ENCODE data around the gene SIMC1. TPM values are rescaled to one million over a fixed set of nuclear protein-coding genes. Genes with fewer than 3 reads are reported as not detected.
A peak's percentile ranks its signal among the peaks of the same experiment; 100 is the strongest.
"Not testable (repeated sequence)": the region's sequence is repeated elsewhere in the genome, so short reads cannot be mapped to it uniquely, and the experiment has no call there.

Gene SIMC1
- total RNA-seq, 4 donors from 2014 or later, result 17.8 to 28.3 (median 22.0) TPM

DNA sequence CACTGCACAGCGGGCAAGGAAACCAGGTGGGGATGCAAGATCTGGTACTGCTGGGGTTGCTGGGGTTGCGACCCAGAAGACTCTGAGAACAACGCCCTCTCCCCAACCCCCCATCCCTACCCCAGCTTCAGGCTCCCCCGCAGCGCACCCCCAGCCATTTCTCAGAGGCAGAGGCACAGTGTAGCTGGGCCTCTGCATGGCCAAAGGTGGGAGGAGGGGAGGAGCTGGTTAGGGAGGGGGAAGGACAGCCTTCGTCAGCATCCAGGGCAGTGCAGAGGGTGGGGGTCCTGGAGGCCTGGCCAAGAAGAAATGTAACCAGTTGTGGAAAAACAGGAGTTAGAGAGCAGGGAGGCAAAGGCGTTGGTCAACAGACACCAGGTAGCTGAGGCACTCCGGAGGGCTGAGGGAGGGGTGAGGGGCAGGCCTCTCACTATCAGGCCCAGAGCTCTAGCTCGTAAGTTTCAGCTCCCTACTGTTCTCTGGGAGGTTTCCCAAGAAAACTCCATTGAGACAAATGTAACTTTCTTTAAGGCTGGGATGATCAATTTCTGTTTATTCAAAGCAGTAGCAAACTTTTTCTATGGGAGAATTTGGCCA, 38.3 kb upstream of the SIMC1 start:
- H3K9me3 ChIP-seq; H3K27ac ChIP-seq (replicated peaks in 1 of 4); H3K36me3 ChIP-seq; H3K4me3 ChIP-seq; intact Hi-C loops (cut with DNase I): not testable (repeated sequence)
- DNase-seq (ENCODE audit: extremely low spot score), result peak; percentile 53
- peaks cover 0 to 10% (median 9%) of the 10 kb centered on the region in 4 donors for H3K4me1 ChIP-seq
- H3K27me3 ChIP-seq, result peaks cover 0 to 45% (median 2%) of the 10 kb centered on the region in 4 donors
- WGBS, result 42% methylated on average over 4 of the region's 9 CpGs

DNA sequence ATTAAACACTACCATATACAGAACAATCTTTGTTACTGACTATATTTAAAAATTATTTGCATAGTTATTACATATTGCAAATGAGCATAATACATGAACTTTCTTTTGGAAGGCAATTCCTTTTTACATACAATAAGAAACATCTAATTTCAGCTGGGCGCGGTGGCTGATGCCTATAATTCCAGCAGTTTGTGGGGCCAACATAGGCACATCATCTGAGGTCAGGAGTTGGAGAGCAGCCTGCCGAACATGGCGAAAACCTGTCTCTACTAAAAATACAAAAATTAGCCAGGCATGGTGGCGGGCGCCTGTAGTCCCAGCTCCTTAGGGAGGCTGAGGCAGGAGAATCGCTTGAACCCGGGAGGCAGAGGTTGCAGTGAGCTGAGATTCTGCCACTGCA, 36.4 kb upstream of the SIMC1 start:
- Histone ChIP-seq H3K27ac (replicated peaks in 1 of 4) (no peak overlapping the region), H3K4me1 (peaks cover 0 to 10% (median 9%) of the 10 kb centered on the region in 4 donors), H3K9me3 (no peaks in the 10 kb centered on the region), H3K27me3 (peaks cover 0 to 39% (median 2%) of the 10 kb centered on the region in 4 donors), H3K36me3 (no peaks in the 10 kb centered on the region), H3K4me3 (no peak overlapping the region)
- intact Hi-C loops (cut with DNase I), result no loop called here
- TF ChIP-seq POLR2AphosphoS5 (IDR thresholded peaks at IDR 0.05), result no peak
- TF ChIP-seq EP300 (IDR thresholded peaks at IDR 0.05), result no peak
- TF ChIP-seq POLR2A (IDR thresholded peaks at IDR 0.05; ENCODE audit: low read depth), result no peak
- TF ChIP-seq, protein P1, sequence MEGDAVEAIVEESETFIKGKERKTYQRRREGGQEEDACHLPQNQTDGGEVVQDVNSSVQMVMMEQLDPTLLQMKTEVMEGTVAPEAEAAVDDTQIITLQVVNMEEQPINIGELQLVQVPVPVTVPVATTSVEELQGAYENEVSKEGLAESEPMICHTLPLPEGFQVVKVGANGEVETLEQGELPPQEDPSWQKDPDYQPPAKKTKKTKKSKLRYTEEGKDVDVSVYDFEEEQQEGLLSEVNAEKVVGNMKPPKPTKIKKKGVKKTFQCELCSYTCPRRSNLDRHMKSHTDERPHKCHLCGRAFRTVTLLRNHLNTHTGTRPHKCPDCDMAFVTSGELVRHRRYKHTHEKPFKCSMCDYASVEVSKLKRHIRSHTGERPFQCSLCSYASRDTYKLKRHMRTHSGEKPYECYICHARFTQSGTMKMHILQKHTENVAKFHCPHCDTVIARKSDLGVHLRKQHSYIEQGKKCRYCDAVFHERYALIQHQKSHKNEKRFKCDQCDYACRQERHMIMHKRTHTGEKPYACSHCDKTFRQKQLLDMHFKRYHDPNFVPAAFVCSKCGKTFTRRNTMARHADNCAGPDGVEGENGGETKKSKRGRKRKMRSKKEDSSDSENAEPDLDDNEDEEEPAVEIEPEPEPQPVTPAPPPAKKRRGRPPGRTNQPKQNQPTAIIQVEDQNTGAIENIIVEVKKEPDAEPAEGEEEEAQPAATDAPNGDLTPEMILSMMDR (IDR thresholded peaks at IDR 0.05), result no peak
- 95% methylated on average over 8 of the region's 8 CpGs for WGBS
- no peak for DNase-seq (ENCODE audit: extremely low spot score)

DNA sequence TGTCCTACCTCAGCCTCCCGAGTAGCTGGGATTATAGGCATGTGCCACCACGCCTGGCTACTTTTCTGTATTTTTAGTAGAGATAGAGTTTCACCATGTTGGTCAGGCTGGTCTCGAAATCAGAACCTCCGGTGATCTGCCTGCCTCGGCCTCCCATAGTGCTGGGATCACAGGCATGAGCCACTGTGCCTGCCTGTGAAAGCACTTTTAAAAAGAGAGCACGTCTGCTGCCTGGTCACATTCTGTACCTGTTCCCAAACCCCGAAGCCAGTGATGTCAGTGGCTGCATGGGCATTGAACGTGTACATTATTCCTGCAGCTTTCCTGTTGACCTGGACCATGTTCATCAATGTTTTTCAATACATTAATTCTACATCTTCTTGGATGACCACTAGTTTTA, 35.1 kb upstream of the SIMC1 start:
- Histone ChIP-seq H3K4me3 (no peak overlapping the region), H3K4me1 (peaks cover 0 to 10% (median 9%) of the 10 kb centered on the region in 4 donors), H3K27me3 (peaks cover 0 to 28% (median 2%) of the 10 kb centered on the region in 4 donors), H3K9me3 (no peaks in the 10 kb centered on the region), H3K36me3 (no peaks in the 10 kb centered on the region), H3K27ac (replicated peaks in 1 of 4) (no peak overlapping the region)
- intact Hi-C loops (cut with DNase I), result no loop called here
- no peak for TF ChIP-seq POLR2AphosphoS5 (IDR thresholded peaks at IDR 0.05)
- TF ChIP-seq POLR2A (IDR thresholded peaks at IDR 0.05; ENCODE audit: low read depth), result no peak
- no peak for TF ChIP-seq EP300 (IDR thresholded peaks at IDR 0.05)
- TF ChIP-seq, protein P1 (IDR thresholded peaks at IDR 0.05), result no peak
- DNase-seq (ENCODE audit: extremely low spot score), result no peak
- WGBS, result 78% methylated on average over 8 of the region's 8 CpGs

DNA sequence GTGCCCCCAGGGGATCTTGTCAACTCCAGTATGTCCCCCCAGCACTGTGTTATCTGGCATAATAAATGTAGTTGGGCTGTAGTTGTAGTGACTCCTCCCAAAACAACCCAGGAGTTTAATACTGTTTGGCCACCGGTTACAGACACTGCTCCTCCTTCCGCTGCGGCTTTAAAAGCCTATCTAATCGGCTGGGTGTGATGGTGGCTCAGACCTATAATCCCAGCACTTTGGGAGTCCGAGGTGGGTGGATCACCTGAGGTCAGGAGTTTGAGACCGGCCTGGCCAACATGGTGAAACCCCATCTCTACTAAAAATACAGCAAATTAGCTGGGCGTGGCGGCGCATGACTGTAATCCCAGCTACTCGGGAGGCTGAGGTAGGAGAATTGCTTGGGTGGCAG, 34.7 kb upstream of the SIMC1 start:
- DNase-seq (ENCODE audit: extremely low spot score); intact Hi-C loops (cut with DNase I); H3K4me3 ChIP-seq; H3K27ac ChIP-seq (replicated peaks in 1 of 4); H3K36me3 ChIP-seq; H3K9me3 ChIP-seq: not testable (repeated sequence)
- peaks cover 0 to 10% (median 9%) of the 10 kb centered on the region in 4 donors for H3K4me1 ChIP-seq
- 90% methylated on average over 7 of the region's 10 CpGs for WGBS
- H3K27me3 ChIP-seq, result peaks cover 0 to 24% (median 2%) of the 10 kb centered on the region in 4 donors

- DNase-seq (ENCODE audit: extremely low spot score); H3K9me3 ChIP-seq; H3K4me3 ChIP-seq; intact Hi-C loops (cut with DNase I); H3K27ac ChIP-seq (replicated peaks in 1 of 4); H3K36me3 ChIP-seq; H3K27me3 ChIP-seq; H3K4me1 ChIP-seq: not testable (repeated sequence)
- WGBS, result 94% methylated on average over 6 of the region's 23 CpGs
Observed at GRCh38 chr5:176214466-176215021, 23.7 kb upstream of the SIMC1 start.

- 76% methylated on average over 5 of the region's 9 CpGs for WGBS
- intact Hi-C loops (cut with DNase I); H3K4me3 ChIP-seq; H3K4me1 ChIP-seq; DNase-seq (ENCODE audit: extremely low spot score); H3K36me3 ChIP-seq; H3K27ac ChIP-seq (replicated peaks in 1 of 4); H3K9me3 ChIP-seq; H3K27me3 ChIP-seq: not testable (repeated sequence)
Observed at GRCh38 chr5:176216393-176216916, 21.8 kb upstream of the SIMC1 start.

- intact Hi-C loops (cut with DNase I); H3K9me3 ChIP-seq; H3K36me3 ChIP-seq; DNase-seq (ENCODE audit: extremely low spot score); H3K27ac ChIP-seq (replicated peaks in 1 of 4); H3K4me3 ChIP-seq; H3K27me3 ChIP-seq; H3K4me1 ChIP-seq: not testable (repeated sequence)
- 95% methylated on average over 4 of the region's 5 CpGs for WGBS
Observed at GRCh38 chr5:176217188-176217729, 21.0 kb upstream of the SIMC1 start.

DNA sequence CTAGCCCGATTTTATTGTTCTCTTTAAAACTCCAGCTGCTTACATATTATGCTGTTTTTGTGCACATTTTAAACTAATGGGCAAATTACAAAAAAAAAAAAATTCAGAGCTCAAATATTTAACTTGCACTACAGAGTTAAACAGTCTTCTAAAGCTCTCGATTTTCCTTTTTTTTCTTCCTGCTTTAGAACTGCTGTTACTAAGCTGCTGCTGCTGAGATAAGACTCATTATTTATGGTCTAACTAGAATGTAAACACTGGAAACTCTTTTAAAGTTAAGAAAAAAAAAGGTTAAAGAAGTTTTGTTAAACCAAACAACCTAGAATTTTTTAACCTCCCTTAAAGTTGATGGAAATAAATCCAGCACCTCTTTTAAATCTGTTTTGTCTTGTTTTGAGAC, 20.5 kb upstream of the SIMC1 start:
- DNase-seq (ENCODE audit: extremely low spot score); H3K4me3 ChIP-seq; H3K9me3 ChIP-seq; H3K27me3 ChIP-seq; H3K36me3 ChIP-seq; H3K27ac ChIP-seq (replicated peaks in 1 of 4); H3K4me1 ChIP-seq; intact Hi-C loops (cut with DNase I): not testable (repeated sequence)
- WGBS, result 38% methylated on average over 2 of the region's 2 CpGs

DNA sequence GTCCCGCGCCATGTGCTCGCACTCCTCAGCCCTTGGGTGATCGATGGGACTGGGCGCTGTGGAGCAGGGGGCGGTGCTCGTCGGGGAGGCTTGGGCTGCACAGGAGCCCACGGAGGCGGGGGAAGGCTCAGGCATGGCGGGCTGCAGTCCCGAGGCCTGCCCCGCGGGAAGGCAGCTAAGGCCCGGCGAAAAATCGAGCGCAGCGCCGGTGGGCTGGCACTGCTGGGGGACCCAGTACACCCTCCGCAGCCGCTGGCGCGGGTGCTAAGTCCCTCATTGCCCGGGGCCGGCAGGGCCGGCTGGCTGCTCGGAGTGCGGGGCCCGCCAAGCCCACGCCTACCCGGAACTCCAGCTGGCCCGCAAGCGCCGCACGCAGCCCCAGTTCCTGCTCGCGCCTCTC, 16.2 kb upstream of the SIMC1 start:
- H3K36me3 ChIP-seq; H3K27me3 ChIP-seq; H3K4me1 ChIP-seq; intact Hi-C loops (cut with DNase I); DNase-seq (ENCODE audit: extremely low spot score); H3K9me3 ChIP-seq; H3K27ac ChIP-seq (replicated peaks in 1 of 4); H3K4me3 ChIP-seq: not testable (repeated sequence)
- WGBS, result 97% methylated on average over 24 of the region's 38 CpGs

DNA sequence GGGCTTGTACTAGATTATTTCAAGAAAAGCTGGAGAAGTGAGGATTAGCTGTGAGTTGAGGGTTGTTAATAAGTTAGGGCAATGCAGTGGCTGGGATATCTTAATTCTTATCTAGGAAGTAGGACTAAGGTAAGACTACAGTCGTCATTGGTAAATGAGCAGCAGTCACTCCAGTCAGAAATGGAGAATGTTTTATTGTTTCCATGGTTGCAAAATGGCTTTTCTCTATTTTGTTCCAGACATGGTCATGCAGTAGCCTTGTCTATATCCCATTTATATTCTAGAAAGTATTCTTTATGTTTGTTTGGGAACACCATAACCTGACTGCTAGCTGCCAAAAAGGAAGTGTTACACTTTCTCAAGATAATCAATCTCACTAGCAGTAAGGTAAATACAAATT, 9.9 kb upstream of the SIMC1 start:
- H3K27me3 ChIP-seq; H3K9me3 ChIP-seq; H3K27ac ChIP-seq (replicated peaks in 1 of 4); H3K4me1 ChIP-seq; H3K36me3 ChIP-seq; H3K4me3 ChIP-seq; DNase-seq (ENCODE audit: extremely low spot score); intact Hi-C loops (cut with DNase I): not testable (repeated sequence)
- WGBS, result no CpG with 5 or more reads among the region's 1 CpG

Measured in esophagus muscularis mucosa (tissue), 4 donors.